Transverse colon (tissue), 4 donors: Measurements from ENCODE around the gene CHKA.

Experiments used
- CTCF ChIP-seq, 5 experiments: fragments of 200-600 bp in 3 of 5; fragments of 450-650 bp in 2 of 5; sonication (generic) in 3 of 5; IDR thresholded peaks; 1 replicate in 2 of 5; 2 replicates in 3 of 5; pipeline ENCODE4 v1.5.1; 2016 to 2017; ENCODE audit warnings: antibody characterized with exemption in 5 of 5, inconsistent platforms in 3 of 5, mild to moderate bottlenecking in 2 of 5, moderate library complexity in 1 of 5
- EP300 ChIP-seq: sonication (generic); formaldehyde crosslinking; IDR thresholded peaks from one replicate; pipeline ENCODE4 v1.6.1; 2017; ENCODE audit warnings: antibody characterized with exemption, low read depth
- POLR2A ChIP-seq: fragments of 450-650 bp; IDR thresholded peaks from one replicate; pipeline ENCODE4 v1.6.1; 2016; ENCODE audit warnings: antibody characterized with exemption, mild to moderate bottlenecking, moderate library complexity
- POLR2AphosphoS5 ChIP-seq, 3 donors: sonication (generic); formaldehyde crosslinking; IDR thresholded peaks; one replicate each; pipeline ENCODE4 v1.6.1; 2016; ENCODE audit warnings: antibody characterized with exemption in 3 of 3

GRCh38 chr11:68024508-68024907, 96.7 kb downstream of the CHKA start:
- TF ChIP-seq POLR2AphosphoS5 (IDR thresholded peaks at IDR 0.05): no peak
- TF ChIP-seq CTCF (IDR thresholded peaks at IDR 0.05): no peak
- TF ChIP-seq EP300: no peak
- no peak for TF ChIP-seq POLR2A
